ENCODE data around the gene TMEM14C.
"Not testable (repeated sequence)": the region's sequence is repeated elsewhere in the genome, so short reads cannot be mapped to it uniquely, and the experiment has no call there.

GRCh38 chr6:10750568-10750967 is 27.7 kb downstream of the TMEM14C start:
- TF ChIP-seq CTCF (optimal IDR thresholded peaks at IDR 0.05 in 1 of 3, IDR thresholded peaks at IDR 0.05 in 1 of 3, conservative IDR thresholded peaks at IDR 0.05 in 1 of 3; ENCODE audit: extremely low read depth in 1 of 3, insufficient read depth in 2 of 3, low read length in 3 of 3); EZH2 (IDR thresholded peaks at IDR 0.05; ENCODE audit: low read length): not testable (repeated sequence)

All from keratinocyte (primary cell).